Fibroblast of skin of right biceps (primary cell): ENCODE data around the gene BIK.
"Not testable (repeated sequence)": the region's sequence is repeated elsewhere in the genome, so short reads cannot be mapped to it uniquely, and the experiment has no call there.

Experiments
- DNase-seq: peaks from one replicate; pipeline ENCODE4 v3.0.0-alpha.2; 2013

BIK gene

GRCh38 chr22:43142880-43143562 lies 32.5 kb downstream of the BIK start, which contains the start of gene MCAT:
TSS of gene MCAT (minus strand) at chr22:43143398. CDS start at chr22:43143348, 50 bp downstream.
- DNase-seq = peak; percentile 73

- DNase-seq = no peak
Measured at GRCh38 chr22:43144949-43145348, 34.4 kb downstream of the BIK start.

- not testable (repeated sequence) for DNase-seq
Measured at GRCh38 chr22:43145371-43145770, 34.8 kb downstream of the BIK start.

GRCh38 chr22:43146332-43146731 lies 35.8 kb downstream of the BIK start:
- DNase-seq = not testable (repeated sequence)

GRCh38 chr22:43147821-43148220 lies 37.3 kb downstream of the BIK start:
- no peak for DNase-seq

GRCh38 chr22:43148581-43148980 lies 38.0 kb downstream of the BIK start:
- no peak for DNase-seq

GRCh38 chr22:43150731-43151206 lies 40.2 kb downstream of the BIK start:
- no peak for DNase-seq

- peak; percentile 63 for DNase-seq
Measured at GRCh38 chr22:43151251-43152002, 40.9 kb downstream of the BIK start, which contains the start of gene TSPO. TSS of gene TSPO (plus strand) at chr22:43151559. CDS start at chr22:43159239, 7,680 bp downstream.

GRCh38 chr22:43152003-43152356 lies 41.4 kb downstream of the BIK start:
- DNase-seq = no peak

- peak; percentile 38 for DNase-seq
Measured at GRCh38 chr22:43152357-43153071, 42.0 kb downstream of the BIK start.

- DNase-seq = no peak
Measured at GRCh38 chr22:43153899-43154298, 43.3 kb downstream of the BIK start.

- DNase-seq = no peak
Measured at GRCh38 chr22:43154887-43155536, 44.5 kb downstream of the BIK start.

- no peak for DNase-seq
Measured at GRCh38 chr22:43155789-43156188, 45.2 kb downstream of the BIK start.

- no peak for DNase-seq
Measured at GRCh38 chr22:43156413-43156812, 45.9 kb downstream of the BIK start.

- no peak for DNase-seq
Measured at GRCh38 chr22:43157874-43158546, 47.5 kb downstream of the BIK start.

- DNase-seq = no peak
Measured at GRCh38 chr22:43158778-43159483, 48.4 kb downstream of the BIK start.

- DNase-seq = peak; percentile 21
Measured at GRCh38 chr22:43159484-43160178, 49.1 kb downstream of the BIK start.

GRCh38 chr22:43160497-43161126 lies 50.1 kb downstream of the BIK start:
- DNase-seq = no peak

- DNase-seq = no peak
Measured at GRCh38 chr22:43162412-43163150, 52.0 kb downstream of the BIK start.
